GM18951 (cell line): ENCODE results near the gene SRGAP3.

Experiments
- POLR2A ChIP-seq: IDR thresholded peaks from 4 replicates; pipeline ENCODE4 v1.6.1; 2011; ENCODE audit warnings: mild to moderate bottlenecking; ENCODE audit not compliant: insufficient read length, insufficient read depth; ENCODE audit errors: extremely low read depth
- in situ Hi-C: fragments of 300-500 bp; cut with MboI; formaldehyde crosslinking; loops from one replicate; pipeline ENCODE4 v1.12.0; 2022; ENCODE audit warnings: low sequenced_read_pairs, mixed read lengths, inconsistent platforms; ENCODE audit not compliant: unreplicated experiment

Gene SRGAP3

GRCh38 chr3:8974458-8974857 is 275.0 kb downstream of the SRGAP3 start:
- no peak for TF ChIP-seq POLR2A
- in situ Hi-C loops = loop anchor here (5.0 to 10.0 kb wide), 2 partner anchors 100 to 328 kb away; no protein-coding TSS in a partner anchor

GRCh38 chr3:8972639-8973038 is 276.8 kb downstream of the SRGAP3 start:
- TF ChIP-seq POLR2A = no peak
- in situ Hi-C loops = loop anchor here (5.0 to 10.0 kb wide), 2 partner anchors 102 to 330 kb away; no protein-coding TSS in a partner anchor

- TF ChIP-seq POLR2A = no peak
- in situ Hi-C loops = loop anchor here (5.0 to 10.0 kb wide), 2 partner anchors 104 to 331 kb away; no protein-coding TSS in a partner anchor
Measured at GRCh38 chr3:8970971-8971589, 278.4 kb downstream of the SRGAP3 start.

- in situ Hi-C loops = no loop called here
- no peak for TF ChIP-seq POLR2A
Measured at GRCh38 chr3:8969241-8969640, 280.2 kb downstream of the SRGAP3 start.

- in situ Hi-C loops = no loop called here
- no peak for TF ChIP-seq POLR2A
Measured at GRCh38 chr3:8968375-8968882, 281.0 kb downstream of the SRGAP3 start.

- TF ChIP-seq POLR2A = no peak
- in situ Hi-C loops = no loop called here
Measured at GRCh38 chr3:8967553-8967952, 281.9 kb downstream of the SRGAP3 start.

GRCh38 chr3:8966820-8967348 is 282.6 kb downstream of the SRGAP3 start:
- TF ChIP-seq POLR2A = no peak
- in situ Hi-C loops = no loop called here

GRCh38 chr3:8966150-8966819 is 283.2 kb downstream of the SRGAP3 start:
- no peak for TF ChIP-seq POLR2A
- in situ Hi-C loops = no loop called here

GRCh38 chr3:8964436-8965370 is 284.7 kb downstream of the SRGAP3 start:
- in situ Hi-C loops = no loop called here
- TF ChIP-seq POLR2A = no peak

GRCh38 chr3:8963137-8963853 is 286.2 kb downstream of the SRGAP3 start, which contains the start of gene RAD18:
RAD18 (minus strand) TSS chr3:8963472; CDS start chr3:8963385, 87 bp downstream.
- peak; percentile 67 for TF ChIP-seq POLR2A
- in situ Hi-C loops = no loop called here

- in situ Hi-C loops = no loop called here
- no peak for TF ChIP-seq POLR2A
Measured at GRCh38 chr3:8962226-8962861, 287.1 kb downstream of the SRGAP3 start.

- no peak for TF ChIP-seq POLR2A
- in situ Hi-C loops = no loop called here
Measured at GRCh38 chr3:8959668-8960067, 289.8 kb downstream of the SRGAP3 start.
